Thyroid gland (tissue), 4 donors: ENCODE measurements around the gene WSCD2. TPM values are rescaled to one million over a fixed set of nuclear protein-coding genes. Genes with fewer than 3 reads are reported as not detected.

Experiments used
- DNase-seq, 2 donors: peaks; one replicate each; pipeline ENCODE4 v3.0.0-alpha.2; 2019
- H3K27ac ChIP-seq, 3 donors: fragments of 200-600 bp; sonication (generic); 1 replicate in 2 of 3; 2 replicates in 1 of 3; pipeline ENCODE4 v1.5.1; 2016 to 2019; ENCODE audit warnings: mild to moderate bottlenecking in 1 of 3, moderate library complexity in 1 of 3
- H3K27me3 ChIP-seq: fragments of 200-600 bp; sonication (generic); one replicate; pipeline ENCODE4 v1.5.1; 2019
- H3K36me3 ChIP-seq, 2 donors: fragments of 200-600 bp; sonication (generic); one replicate each; pipeline ENCODE4 v1.5.1; 2016 to 2019
- H3K4me1 ChIP-seq, 2 donors: fragments of 200-600 bp; sonication (generic); one replicate each; pipeline ENCODE4 v1.5.1; 2017 to 2019
- H3K4me3 ChIP-seq, 3 donors: fragments of 200-600 bp; sonication (generic); replicated peaks in 1 of 3; 1 replicate in 2 of 3; 2 replicates in 1 of 3; pipeline ENCODE4 v1.5.1; 2016; ENCODE audit warnings: mild to moderate bottlenecking in 1 of 3
- H3K9me3 ChIP-seq: fragments of 200-600 bp; sonication (generic); one replicate; pipeline ENCODE4 v1.5.1; 2017
- CTCF ChIP-seq, 6 experiments: fragments of 200-600 bp in 3 of 6; fragments of 450-650 bp in 3 of 6; sonication (generic) in 3 of 6; IDR thresholded peaks; one replicate each; pipeline ENCODE4 v1.5.1; 2016 to 2019; ENCODE audit warnings: antibody characterized with exemption in 6 of 6, mild to moderate bottlenecking in 2 of 6, inconsistent platforms in 1 of 6, moderate library complexity in 1 of 6
- POLR2A ChIP-seq, 2 donors: fragments of 450-650 bp; IDR thresholded peaks; one replicate each; pipeline ENCODE4 v1.6.1; 2017; ENCODE audit warnings: antibody characterized with exemption in 2 of 2, mild to moderate bottlenecking in 2 of 2, moderate library complexity in 1 of 2
- WGBS, 2 donors: methylation state at CpG; one replicate each; pipeline ENCODE4 v1.1.5; 2017; 5-methylcytosine and 5-hydroxymethylcytosine counted together
- intact Hi-C: fragments of 100-400 bp; cut with DNase I; formaldehyde crosslinking; loops from one replicate; pipeline ENCODE4 v1.15.1; 2023
- total RNA-seq, 4 donors: library from RNA; depleted of rRNA; stranded (reverse); fragments of >200 nt; gene quantifications; one replicate each; pipeline ENCODE4 v1.2.3, GENCODE V29; 2016

The WSCD2 gene
- total RNA-seq, 4 donors from 2014 or later = 35.5 to 117 (median 81.4) TPM

GRCh38 chr12:108094056-108094649 lies 34.9 kb upstream of the WSCD2 start:
- H3K4me3 ChIP-seq = no peak overlapping the region
- H3K27ac ChIP-seq = no peak overlapping the region
- no peak for TF ChIP-seq POLR2A (IDR thresholded peaks at IDR 0.05)
- no peak for TF ChIP-seq CTCF (IDR thresholded peaks at IDR 0.05)
- DNase-seq = no peak
- H3K36me3 ChIP-seq = no peaks in the 10 kb centered on the region
- H3K27me3 ChIP-seq = no peaks in the 10 kb centered on the region
- no peaks in the 10 kb centered on the region for H3K9me3 ChIP-seq
- intact Hi-C loops = no loop called here
- WGBS, 2 donors = 69 to 92% methylated on average over 2 of the region's 2 CpGs
- peaks cover 0 to 9% of the 10 kb centered on the region in 2 donors for H3K4me1 ChIP-seq

DNA sequence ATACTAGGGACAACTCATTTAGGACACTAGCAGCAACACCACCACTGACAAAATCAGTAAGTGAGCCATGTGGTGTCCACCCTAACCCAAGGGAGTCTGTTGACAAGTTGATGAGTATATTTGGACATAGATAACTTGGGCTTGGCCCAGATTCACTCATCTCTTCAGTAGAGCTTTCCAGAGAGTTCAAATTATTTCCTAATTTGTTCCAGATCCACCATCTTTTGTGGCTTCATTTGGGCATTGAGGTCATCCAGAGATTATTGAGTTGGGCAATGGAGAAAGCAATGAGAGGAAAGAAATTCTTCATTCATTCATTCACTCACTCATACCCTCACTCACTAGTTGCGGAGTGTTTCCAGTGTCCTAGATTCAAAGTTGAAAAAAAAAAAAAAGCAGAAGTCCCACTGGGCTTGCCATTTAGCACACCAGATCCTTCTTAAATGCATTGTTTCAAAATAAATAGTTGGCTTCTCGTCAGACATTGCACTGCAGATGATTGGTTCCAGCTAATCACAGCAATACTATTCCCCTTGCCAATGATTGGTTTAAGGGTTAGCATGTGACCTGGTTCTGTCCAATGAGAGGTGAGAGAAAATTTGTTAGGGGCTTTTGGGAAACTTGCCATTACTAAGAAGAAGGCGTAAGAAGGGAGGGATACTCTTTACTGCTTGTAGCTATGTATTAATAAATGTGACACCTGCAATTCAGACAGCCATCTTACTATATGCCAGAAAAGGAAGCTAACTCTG lies 31.8 kb upstream of the WSCD2 start:
- H3K27ac ChIP-seq = no peak overlapping the region
- H3K36me3 ChIP-seq = no peaks in the 10 kb centered on the region
- WGBS, 2 donors = 75 to 83% methylated on average over 3 of the region's 3 CpGs
- H3K4me3 ChIP-seq = no peak overlapping the region
- no peak for TF ChIP-seq POLR2A (IDR thresholded peaks at IDR 0.05)
- no peak for TF ChIP-seq CTCF (IDR thresholded peaks at IDR 0.05)
- intact Hi-C loops = no loop called here
- no peaks in the 10 kb centered on the region for H3K9me3 ChIP-seq
- H3K27me3 ChIP-seq = no peaks in the 10 kb centered on the region
- no peak for DNase-seq
- peaks cover 4 to 38% of the 10 kb centered on the region in 2 donors for H3K4me1 ChIP-seq

- TF ChIP-seq POLR2A (IDR thresholded peaks at IDR 0.05) = no peak
- H3K9me3 ChIP-seq = no peaks in the 10 kb centered on the region
- 90 to 94% methylated on average over 6 to 8 of the region's 8 CpGs for WGBS, 2 donors
- DNase-seq = no peak
- no peaks in the 10 kb centered on the region for H3K36me3 ChIP-seq
- no peaks in the 10 kb centered on the region for H3K27me3 ChIP-seq
- no peak overlapping the region for H3K27ac ChIP-seq
- H3K4me3 ChIP-seq = no peak overlapping the region
- intact Hi-C loops = no loop called here
- peaks cover 4 to 33% of the 10 kb centered on the region in 2 donors for H3K4me1 ChIP-seq
Measured at GRCh38 chr12:108098374-108098773, 30.7 kb upstream of the WSCD2 start.

DNA sequence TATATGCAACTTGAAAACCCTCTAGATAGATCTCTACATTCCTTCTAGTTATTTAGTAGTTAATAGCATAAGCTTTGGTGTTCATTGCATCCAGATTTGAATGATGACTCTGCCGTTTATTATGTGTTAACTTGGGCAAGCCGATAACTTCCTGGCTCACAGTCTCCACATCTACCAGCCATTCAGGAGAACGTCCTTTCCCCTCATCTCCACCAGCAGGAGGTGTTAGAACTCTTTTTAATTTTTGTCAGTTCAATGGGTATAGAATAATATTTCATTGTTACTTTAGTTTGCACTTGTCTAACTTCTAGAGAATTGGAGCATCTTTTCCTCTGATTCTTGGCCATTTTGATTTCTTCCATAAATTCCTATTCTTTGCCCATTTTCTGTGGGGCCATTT lies 30.0 kb upstream of the WSCD2 start:
- Histone ChIP-seq H3K27ac (no peak overlapping the region), H3K4me1 (peaks cover 4 to 31% of the 10 kb centered on the region in 2 donors), H3K9me3 (no peaks in the 10 kb centered on the region), H3K36me3 (no peaks in the 10 kb centered on the region), H3K4me3 (no peak overlapping the region), H3K27me3 (no peaks in the 10 kb centered on the region)
- no peak for DNase-seq
- WGBS, 2 donors = 47 to 61% methylated on average over 3 of the region's 3 CpGs
- TF ChIP-seq CTCF (IDR thresholded peaks at IDR 0.05) (peak in 4 of 6 experiments; percentile 48 to 61 (median 54)), POLR2A (IDR thresholded peaks at IDR 0.05) (no peak)
- intact Hi-C loops = no loop called here

DNA sequence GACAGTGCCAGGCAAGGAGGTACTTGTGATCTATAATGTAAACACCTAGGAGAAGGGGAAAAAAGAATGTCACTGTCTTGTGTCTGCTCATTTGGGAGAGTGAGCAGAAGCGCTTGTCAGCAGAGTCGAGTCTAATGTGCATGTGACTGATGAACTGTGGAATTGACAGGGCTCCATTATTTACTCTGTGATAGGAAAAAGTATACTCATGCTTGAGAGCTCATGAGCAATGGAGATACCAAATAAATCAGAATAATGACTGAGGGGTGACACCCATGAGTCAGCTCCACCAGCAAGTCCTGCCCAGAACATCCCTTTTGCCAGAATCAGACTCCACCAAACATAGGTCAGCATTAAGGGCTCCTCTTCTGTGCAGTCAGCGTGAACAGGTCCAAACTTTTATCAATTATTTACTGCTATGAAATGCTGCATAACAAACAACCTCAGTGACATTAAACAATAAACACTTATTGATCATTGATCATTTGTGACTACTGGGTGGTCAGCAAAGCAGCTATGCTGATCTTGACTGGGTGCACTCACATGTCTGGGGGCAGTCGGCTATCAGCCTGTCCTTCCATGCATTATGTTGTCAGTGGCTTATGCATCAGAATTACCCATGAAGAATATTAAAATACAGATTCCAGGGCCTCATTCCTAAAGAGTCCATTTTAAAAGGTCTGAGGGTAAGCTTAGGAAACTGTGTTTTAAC lies 29.2 kb upstream of the WSCD2 start:
- Histone ChIP-seq H3K36me3 (no peaks in the 10 kb centered on the region), H3K4me1 (peaks cover 4 to 31% of the 10 kb centered on the region in 2 donors), H3K27ac (peak overlapping the region in 1 of 3 donors; percentile 40), H3K9me3 (no peaks in the 10 kb centered on the region), H3K27me3 (no peaks in the 10 kb centered on the region), H3K4me3 (no peak overlapping the region)
- DNase-seq = peak in 1 of 2 donors; percentile 19
- TF ChIP-seq CTCF (IDR thresholded peaks at IDR 0.05) (no peak), POLR2A (IDR thresholded peaks at IDR 0.05) (no peak)
- intact Hi-C loops = no loop called here
- WGBS, 2 donors = 52 to 66% methylated on average over 4 of the region's 4 CpGs
